GM18502 (cell line): ENCODE measurements around the gene LAMA5.

Experiments
- ATAC-seq: cut with Tn5 transposase; IDR thresholded peaks from one replicate; pipeline ENCODE4 v1.9.1; 2021; ENCODE audit warnings: mild to moderate bottlenecking; ENCODE audit not compliant: unreplicated experiment, poor library complexity

LAMA5 gene

DNA sequence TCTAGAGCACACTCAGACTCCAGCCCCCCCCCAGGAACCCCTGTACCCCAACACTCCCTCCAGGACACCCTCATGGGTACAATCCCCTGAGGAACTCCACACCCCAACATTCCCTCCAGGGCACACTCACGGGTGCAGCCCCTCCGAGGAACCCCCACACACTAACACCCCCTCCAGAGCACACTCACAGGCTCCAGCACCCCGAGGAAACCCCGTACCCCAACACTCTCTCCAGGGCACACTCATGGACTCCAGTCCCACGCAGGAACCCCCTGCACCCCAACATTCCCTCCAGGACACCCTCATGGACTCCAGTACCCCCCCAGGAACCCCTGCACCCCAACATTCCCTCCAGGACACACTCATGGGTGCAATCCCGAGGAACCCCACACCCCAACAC lies 31.6 kb downstream of the LAMA5 start:
- no peak for ATAC-seq

- no peak for ATAC-seq
Measured at GRCh38 chr20:62334881-62335280, 32.2 kb downstream of the LAMA5 start.

DNA sequence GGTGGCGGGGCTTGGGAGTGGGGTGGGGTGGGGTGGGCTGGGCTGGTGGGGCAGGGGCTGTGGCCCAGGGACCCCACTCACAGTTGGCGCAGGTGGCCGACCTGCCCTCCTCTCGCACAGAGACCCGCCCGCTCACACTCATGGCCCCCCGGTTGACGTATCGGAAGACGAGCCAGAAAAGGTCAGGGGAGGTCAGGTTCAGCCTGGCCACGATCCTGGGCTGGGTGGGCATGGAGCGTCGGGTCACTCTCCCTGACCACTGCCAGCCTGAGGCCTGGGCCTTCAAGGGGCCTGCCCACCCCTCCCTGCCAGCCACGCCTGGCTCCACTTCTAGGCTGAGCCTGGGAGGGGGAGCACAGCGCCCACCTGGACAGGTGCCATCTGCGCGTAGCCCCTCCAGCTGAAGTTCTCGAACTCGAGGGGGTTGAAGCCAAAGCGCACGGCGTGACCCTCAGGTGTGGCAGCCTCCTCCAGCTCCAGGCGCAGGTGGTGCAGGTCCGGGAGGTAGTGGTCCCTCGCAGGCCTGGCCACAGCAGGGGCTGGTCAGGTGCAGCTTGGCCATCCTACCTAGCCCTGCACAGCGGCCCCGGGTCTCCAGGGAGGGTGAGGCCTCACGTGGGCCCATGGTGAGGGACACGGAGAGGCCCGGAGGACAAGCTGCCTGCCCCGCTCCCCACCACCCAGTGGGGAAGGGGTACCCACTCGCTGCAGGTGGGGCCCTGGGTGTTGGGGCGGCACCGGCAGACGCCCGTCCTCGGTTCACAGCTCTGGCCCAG lies 33.1 kb downstream of the LAMA5 start:
- no peak for ATAC-seq

- no peak for ATAC-seq
Measured at GRCh38 chr20:62332989-62333819, 33.9 kb downstream of the LAMA5 start.

GRCh38 chr20:62332421-62332820 lies 34.7 kb downstream of the LAMA5 start:
- ATAC-seq = no peak

- ATAC-seq = no peak
Measured at GRCh38 chr20:62331347-62331746, 35.8 kb downstream of the LAMA5 start.

- no peak for ATAC-seq
Measured at GRCh38 chr20:62330576-62331317, 36.4 kb downstream of the LAMA5 start.

GRCh38 chr20:62329389-62330377 lies 37.4 kb downstream of the LAMA5 start:
- no peak for ATAC-seq

GRCh38 chr20:62328684-62329388 lies 38.3 kb downstream of the LAMA5 start:
- ATAC-seq = no peak

GRCh38 chr20:62327726-62328495 lies 39.2 kb downstream of the LAMA5 start:
- no peak for ATAC-seq

DNA sequence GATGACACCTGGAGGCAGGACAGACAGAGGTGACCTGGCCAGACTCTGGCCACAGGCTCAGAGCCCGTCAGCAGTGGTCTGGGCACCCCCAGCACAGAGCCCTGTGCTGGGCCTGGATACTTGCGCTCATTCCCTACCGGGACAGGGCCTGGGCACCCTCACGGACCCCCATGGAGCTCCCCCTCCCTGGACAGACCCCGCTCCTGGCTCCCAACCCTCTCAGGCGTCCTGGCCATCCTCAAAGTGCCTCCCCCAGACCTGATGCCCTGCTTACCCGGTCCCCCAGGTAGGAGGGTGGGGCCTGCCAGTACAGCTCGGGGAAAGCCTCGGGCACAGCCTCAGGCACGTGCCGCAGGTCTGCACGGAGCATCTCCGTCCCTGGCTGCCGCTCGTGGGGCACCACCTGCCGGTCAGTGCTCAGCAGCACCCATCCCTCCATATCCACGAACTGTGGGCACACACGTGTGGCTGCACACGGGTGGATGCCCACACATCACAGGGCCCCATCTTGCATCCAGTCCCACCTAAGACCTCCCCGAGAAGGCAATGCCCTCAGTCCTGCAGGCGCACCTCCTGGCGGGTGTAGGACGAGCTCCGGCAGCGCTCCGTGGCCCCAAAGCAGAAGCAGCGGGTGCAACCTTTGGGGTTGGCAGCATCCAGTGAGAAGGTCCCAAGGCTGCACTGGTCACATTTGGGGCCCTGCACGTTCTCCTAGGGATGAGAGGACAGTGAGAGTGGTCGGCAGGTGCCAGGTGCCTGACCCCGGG lies 40.0 kb downstream of the LAMA5 start:
- ATAC-seq = no peak

DNA sequence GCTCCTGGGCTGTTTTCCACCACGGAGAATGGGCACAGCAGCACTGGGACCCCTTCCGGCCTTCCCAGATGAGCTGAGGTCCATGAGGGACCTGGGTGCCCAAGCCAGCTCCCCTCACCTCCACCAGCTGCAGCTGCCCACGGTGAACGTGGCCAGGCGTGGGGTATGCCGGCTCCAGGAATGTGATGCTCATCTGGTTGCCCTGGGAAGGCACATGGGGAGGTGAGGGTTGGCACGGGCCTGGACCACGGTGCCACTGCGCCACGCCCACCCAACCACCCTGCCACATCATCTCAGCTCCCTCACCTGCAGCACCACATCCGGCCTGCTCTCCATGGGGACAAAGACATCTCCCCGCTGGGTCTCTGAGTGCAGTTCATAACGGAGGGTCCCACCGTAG lies 40.6 kb downstream of the LAMA5 start:
- no peak for ATAC-seq

DNA sequence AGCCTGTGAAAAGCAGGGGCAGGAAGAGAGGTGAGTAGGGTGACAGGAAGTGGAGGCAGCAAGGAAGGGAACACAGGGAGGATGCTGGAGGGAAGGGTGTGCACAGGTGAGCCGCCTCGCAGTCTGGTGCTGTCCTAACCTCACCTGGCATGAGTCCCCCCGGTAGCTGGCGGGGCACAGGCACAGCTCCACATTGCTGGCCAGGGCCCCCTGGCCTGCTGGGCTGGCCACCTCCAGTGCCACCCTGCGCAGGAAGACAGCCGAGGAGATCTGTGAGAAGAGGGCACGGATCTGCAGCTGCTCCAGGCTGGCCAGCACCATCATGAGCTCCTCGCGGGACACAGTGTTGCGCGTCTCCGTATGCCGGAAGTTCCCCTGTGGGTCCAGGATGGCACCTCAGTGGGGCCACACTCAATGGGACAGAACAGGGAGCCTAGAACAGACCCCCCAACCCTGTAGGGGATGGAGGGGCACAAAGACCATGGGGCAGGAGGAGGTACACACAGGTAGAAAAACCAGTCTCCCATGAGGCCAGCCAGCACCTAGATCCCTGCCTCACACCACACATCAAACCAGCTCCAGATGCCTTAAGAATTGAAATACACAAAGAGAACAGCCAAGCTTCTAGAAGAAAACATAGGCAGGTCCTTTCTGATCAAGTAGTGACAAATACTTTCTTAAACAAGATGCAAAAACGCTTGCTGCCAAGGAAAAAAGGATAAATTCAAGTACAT lies 41.8 kb downstream of the LAMA5 start:
- no peak for ATAC-seq

GRCh38 chr20:62323980-62324906 lies 42.9 kb downstream of the LAMA5 start:
- no peak for ATAC-seq

DNA sequence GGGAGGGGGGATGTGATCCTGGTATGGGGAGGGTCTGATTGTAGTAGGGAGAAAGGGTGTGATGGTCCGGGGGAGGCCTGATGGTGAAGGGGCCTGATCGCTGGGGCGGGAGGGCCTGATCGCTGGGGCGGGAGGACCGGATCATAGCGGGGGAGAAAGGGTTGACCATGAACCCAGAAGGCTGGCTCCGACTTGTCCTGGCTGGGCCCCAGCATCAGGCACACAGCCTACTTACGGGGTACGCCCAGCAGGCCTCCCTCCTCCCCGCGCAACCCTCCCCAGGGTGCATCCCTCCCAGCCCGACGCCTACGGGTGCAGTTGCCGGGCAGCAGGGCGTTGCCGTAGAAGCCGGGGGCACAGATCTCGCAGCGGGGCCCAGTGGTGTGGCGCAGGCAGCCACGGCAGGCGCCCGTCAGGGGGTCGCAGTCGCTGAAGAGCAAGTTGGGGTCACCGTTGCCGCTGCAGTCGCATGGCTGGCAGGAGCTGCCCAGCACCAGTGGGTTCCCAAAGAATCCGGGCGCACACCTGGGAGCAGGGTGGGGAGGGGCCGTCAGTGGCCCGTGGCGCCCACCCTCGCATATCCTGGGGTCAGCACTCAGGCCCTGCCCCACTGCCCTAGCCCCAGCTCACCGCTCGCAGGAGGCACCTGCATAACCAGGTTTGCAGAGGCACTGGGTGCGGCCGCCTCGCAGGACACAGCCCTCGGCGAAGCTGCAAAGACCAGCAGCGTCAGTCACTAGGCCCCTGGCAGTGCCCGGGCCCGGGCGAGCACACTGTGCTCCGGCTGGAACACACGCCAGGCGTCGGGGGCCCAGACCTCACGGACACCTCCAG lies 43.7 kb downstream of the LAMA5 start:
- ATAC-seq = no peak
